SK-N-SH (cell line): ENCODE results near the gene ANGPTL8. TPM values are rescaled to one million over a fixed set of nuclear protein-coding genes. Genes with fewer than 3 reads are reported as not detected.

Experiments used
- CTCF ChIA-PET: fragments of 300-600, 350-600 bp; formaldehyde crosslinking; extraction: SDS; loops from one replicate; lab custom pipeline; 2021; lab: Yijun Ruan, JAX
- POLR2A ChIA-PET: fragments of 350-600 bp; sonication (Branson Sonifier 250); formaldehyde crosslinking; extraction: SDS; loops from one replicate; lab custom pipeline; 2020; ENCODE audit warnings: antibody characterized with exemption, inconsistent platforms; lab: Yijun Ruan, JAX
- DNase-seq: peaks from one replicate; pipeline ENCODE4 v3.0.0; 2012
- H2AFZ ChIP-seq: fragments of 200-600 bp; sonication (generic); 2 replicates; pipeline ENCODE4 v1.8.1; 2016; ENCODE audit warnings: antibody characterized with exemption, mild to moderate bottlenecking, low read depth
- H3F3A ChIP-seq: fragments of 200-600 bp; sonication (generic); replicated peaks from 2 replicates; pipeline ENCODE3; 2016; ENCODE audit warnings: antibody characterized with exemption, mild to moderate bottlenecking; ENCODE audit not compliant: insufficient read depth
- H3K27ac ChIP-seq, 2 experiments: fragments of 200-500 bp in 1 of 2; fragments of 200-600 bp in 1 of 2; sonication (Bioruptor generic) in 1 of 2; sonication (generic), shearing (Covaris generic) in 1 of 2; 2 replicates each; pipeline versions ENCODE4 v1.5.1 to v1.6.1; 2014 to 2016; ENCODE audit warnings: low read depth in 2 of 2, inconsistent platforms in 1 of 2, low read length in 1 of 2, mild to moderate bottlenecking in 1 of 2, mixed read lengths in 1 of 2
- H3K27me3 ChIP-seq: fragments of 200-600 bp; sonication (generic), shearing (Covaris generic); 2 replicates; pipeline ENCODE4 v1.6.1; 2016; ENCODE audit warnings: mixed run types; ENCODE audit not compliant: insufficient read depth
- H3K36me3 ChIP-seq, 2 experiments: fragments of 200-500 bp in 1 of 2; fragments of 200-600 bp in 1 of 2; sonication (Bioruptor generic) in 1 of 2; sonication (generic) in 1 of 2; replicated peaks in 1 of 2; 2 replicates each; pipeline versions ENCODE3 to v1.5.1; 2014 to 2016; ENCODE audit warnings: low read length in 1 of 2, mild to moderate bottlenecking in 1 of 2; ENCODE audit not compliant: insufficient read depth in 2 of 2, control insufficient read depth in 1 of 2
- H3K4me1 ChIP-seq, 2 experiments: fragments of 200-500 bp in 1 of 2; fragments of 200-600 bp in 1 of 2; sonication (Bioruptor generic) in 1 of 2; sonication (generic), shearing (Covaris generic) in 1 of 2; 2 replicates each; pipeline versions ENCODE4 v1.5.1 to v1.6.1; 2014 to 2016; ENCODE audit warnings: low read depth in 1 of 2, low read length in 1 of 2, mixed run types in 1 of 2; ENCODE audit not compliant: insufficient read depth in 2 of 2, control insufficient read depth in 1 of 2
- H3K4me2 ChIP-seq: fragments of 200-600 bp; sonication (generic), shearing (Covaris generic); 2 replicates; pipeline ENCODE4 v1.6.1; 2017; ENCODE audit warnings: mixed run types
- H3K4me3 ChIP-seq, 2 experiments: fragments of 200-500 bp in 1 of 2; fragments of 200-600 bp in 1 of 2; sonication (Bioruptor generic) in 1 of 2; sonication (generic), shearing (Covaris generic) in 1 of 2; 2 replicates each; pipeline versions ENCODE4 v1.5.1 to v1.8.1; 2014 to 2016; ENCODE audit warnings: low read depth in 2 of 2, inconsistent platforms in 1 of 2, low read length in 1 of 2, mild to moderate bottlenecking in 1 of 2, mixed read lengths in 1 of 2, moderate library complexity in 1 of 2
- H3K79me2 ChIP-seq: fragments of 200-600 bp; sonication (generic); 2 replicates; pipeline ENCODE4 v1.8.1; 2017; ENCODE audit warnings: mild to moderate bottlenecking; ENCODE audit not compliant: insufficient read depth
- H3K9ac ChIP-seq: fragments of 200-600 bp; sonication (generic); 2 replicates; pipeline ENCODE4 v1.6.1; 2017; ENCODE audit warnings: mixed run types
- H3K9me2 ChIP-seq: fragments of 200-600 bp; sonication (generic); 2 replicates; pipeline ENCODE4 v1.6.1; 2017; ENCODE audit warnings: mixed run types
- H3K9me3 ChIP-seq: fragments of 200-600 bp; sonication (generic); 2 replicates; pipeline ENCODE4 v1.6.1; 2017; ENCODE audit warnings: mixed run types, mild to moderate bottlenecking, moderate library complexity
- H4K20me1 ChIP-seq: fragments of 200-600 bp; sonication (generic); 2 replicates; pipeline ENCODE4 v1.6.1; 2017; ENCODE audit warnings: mild to moderate bottlenecking, mixed run types; ENCODE audit not compliant: insufficient read depth
- EP300 ChIP-seq, 2 experiments: IDR thresholded peaks; 2 replicates each; pipeline versions ENCODE4 v1.4.0 to v1.6.1; 2012; ENCODE audit warnings: borderline replicate concordance in 1 of 2, low read depth in 1 of 2, low read length in 1 of 2
- FOSL2 ChIP-seq: IDR thresholded peaks from 2 replicates; pipeline ENCODE4 v1.4.0; 2012; ENCODE audit warnings: low read depth, mild to moderate bottlenecking, moderate library complexity, borderline replicate concordance
- FOXJ3 ChIP-seq: sonication (generic); formaldehyde crosslinking; IDR thresholded peaks from 2 replicates; pipeline ENCODE4 v1.5.1; 2020; ENCODE audit warnings: mild to moderate bottlenecking, missing genetic modification reagents
- FOXM1 ChIP-seq: IDR thresholded peaks from 2 replicates; pipeline ENCODE4 v1.4.0; 2012; ENCODE audit warnings: low read depth, mild to moderate bottlenecking
- GABPA ChIP-seq: IDR thresholded peaks from 2 replicates; pipeline ENCODE4 v1.4.0; 2012; ENCODE audit warnings: low read depth, mild to moderate bottlenecking
- GATA2 ChIP-seq: sonication (generic); formaldehyde crosslinking; IDR thresholded peaks from 2 replicates; pipeline ENCODE4 v1.5.0; 2020; ENCODE audit warnings: mild to moderate bottlenecking, missing genetic modification reagents
- MEF2A ChIP-seq: IDR thresholded peaks from 2 replicates; pipeline ENCODE4 v1.4.0; 2012; ENCODE audit warnings: low read depth, borderline replicate concordance
- MXI1 ChIP-seq: IDR thresholded peaks from 2 replicates; pipeline ENCODE4 v1.6.1; 2012; ENCODE audit warnings: mild to moderate bottlenecking, low read depth, low read length, improper control_type of control experiment
- PBX3 ChIP-seq: IDR thresholded peaks from 2 replicates; pipeline ENCODE4; 2012
- POLR2AphosphoS5 ChIP-seq: IDR thresholded peaks from 2 replicates; pipeline ENCODE4 v1.6.1; 2012; ENCODE audit warnings: low read depth, low read length
- RAD21 ChIP-seq: IDR thresholded peaks from 2 replicates; pipeline ENCODE4 v1.6.1; 2012; ENCODE audit warnings: mild to moderate bottlenecking, low read length
- RCOR1 ChIP-seq: fragments of 150-350 bp; IDR thresholded peaks from 2 replicates; pipeline ENCODE4 v1.6.1; 2017; ENCODE audit warnings: antibody characterized with exemption, low read length
- REST ChIP-seq: IDR thresholded peaks from 2 replicates; pipeline ENCODE4 v1.6.1; 2012; ENCODE audit warnings: mild to moderate bottlenecking, low read depth, low read length, moderate library complexity
- RFX5 ChIP-seq: IDR thresholded peaks from 2 replicates; pipeline ENCODE4 v1.6.1; 2012; ENCODE audit warnings: mild to moderate bottlenecking, improper control_type of control experiment, low read length
- SMC3 ChIP-seq: IDR thresholded peaks from 2 replicates; pipeline ENCODE4 v1.6.1; 2012; ENCODE audit warnings: low read depth, low read length, improper control_type of control experiment
- TCF12 ChIP-seq: IDR thresholded peaks from 2 replicates; pipeline ENCODE4 v1.4.0; 2012
- USF1 ChIP-seq: IDR thresholded peaks from 2 replicates; pipeline ENCODE4 v1.4.0; 2012; ENCODE audit warnings: low read depth, borderline replicate concordance
- YY1 ChIP-seq: IDR thresholded peaks from 2 replicates; pipeline ENCODE4 v1.4.0; 2012; ENCODE audit warnings: low read depth, mild to moderate bottlenecking
- WGBS: methylation state at CpG from one replicate; pipeline ENCODE4 v1.1.6; 2017; ENCODE audit warnings: low lambda C conversion rate; 5-methylcytosine and 5-hydroxymethylcytosine counted together
- polyA plus RNA-seq, 3 experiments: library from polyadenylated mRNA; depleted of rRNA; stranded (reverse); fragments of >200 nt; gene quantifications; 2 replicates each; pipeline ENCODE4 v1.2.3, GENCODE V29; 2012

The ANGPTL8 gene
- polyA plus RNA-seq, 1 of the 3 experiments (the other 2 are of a cell fraction): 0.21 TPM

GRCh38 chr19:11261431-11261970 is 22.1 kb downstream of the ANGPTL8 start:
- TF ChIP-seq GATA2 (CRISPR knock-in tag): no peak
- no peak for TF ChIP-seq FOSL2
- no peak for TF ChIP-seq YY1
- no peak for TF ChIP-seq EP300 (IDR thresholded peaks at IDR 0.05; ENCODE audit: borderline replicate concordance in 1 of 2, low read depth in 1 of 2, low read length in 1 of 2)
- TF ChIP-seq MXI1: no peak
- no peak for TF ChIP-seq GABPA
- no peak for TF ChIP-seq RFX5
- no peak for TF ChIP-seq POLR2AphosphoS5
- TF ChIP-seq USF1: no peak
- no peak for TF ChIP-seq FOXM1
- no peak for TF ChIP-seq REST
- TF ChIP-seq RAD21: no peak
- TF ChIP-seq MEF2A: no peak
- no peak for TF ChIP-seq FOXJ3 (CRISPR knock-in tag)
- no peak for TF ChIP-seq RCOR1
- TF ChIP-seq TCF12: no peak
- no peak for TF ChIP-seq PBX3
- no peak for TF ChIP-seq SMC3
- no peaks in the 10 kb centered on the region for H3K9me2 ChIP-seq
- ChIA-PET POLR2A (no interaction called here), CTCF (interaction anchor here (0.8 to 9.6 kb wide), 9 partner anchors 13 to 221 kb away, joined by 3 to 57 read pairs (median 4); no protein-coding TSS in a partner anchor)
- H2AFZ ChIP-seq: peak overlapping the region; percentile 91; the same call in 1 of the 2 replicates
- H3K36me3 ChIP-seq: no peaks in the 10 kb centered on the region
- peak; percentile 69 for DNase-seq
- peak overlapping the region; percentile 62 to 72 for H3K4me3 ChIP-seq
- no peaks in the 10 kb centered on the region for H3K9me3 ChIP-seq
- peaks cover 0 to 4% of the 10 kb centered on the region in 2 experiments; a peak in 1 of 4 replicates for H3K4me1 ChIP-seq
- no peaks in the 10 kb centered on the region for H3K79me2 ChIP-seq
- H4K20me1 ChIP-seq: no peaks in the 10 kb centered on the region
- H3K4me2 ChIP-seq: peak overlapping the region; percentile 96
- H3K27ac ChIP-seq: no peak overlapping the region; a peak in 1 of 4 replicates
- H3F3A ChIP-seq: no peaks in the 10 kb centered on the region
- H3K27me3 ChIP-seq: no peaks in the 10 kb centered on the region
- H3K9ac ChIP-seq: peak overlapping the region; percentile 88
- WGBS: 30% methylated on average over 16 of the region's 18 CpGs
